ENCODE measurements around the gene CRABP1.

Gene CRABP1

DNA sequence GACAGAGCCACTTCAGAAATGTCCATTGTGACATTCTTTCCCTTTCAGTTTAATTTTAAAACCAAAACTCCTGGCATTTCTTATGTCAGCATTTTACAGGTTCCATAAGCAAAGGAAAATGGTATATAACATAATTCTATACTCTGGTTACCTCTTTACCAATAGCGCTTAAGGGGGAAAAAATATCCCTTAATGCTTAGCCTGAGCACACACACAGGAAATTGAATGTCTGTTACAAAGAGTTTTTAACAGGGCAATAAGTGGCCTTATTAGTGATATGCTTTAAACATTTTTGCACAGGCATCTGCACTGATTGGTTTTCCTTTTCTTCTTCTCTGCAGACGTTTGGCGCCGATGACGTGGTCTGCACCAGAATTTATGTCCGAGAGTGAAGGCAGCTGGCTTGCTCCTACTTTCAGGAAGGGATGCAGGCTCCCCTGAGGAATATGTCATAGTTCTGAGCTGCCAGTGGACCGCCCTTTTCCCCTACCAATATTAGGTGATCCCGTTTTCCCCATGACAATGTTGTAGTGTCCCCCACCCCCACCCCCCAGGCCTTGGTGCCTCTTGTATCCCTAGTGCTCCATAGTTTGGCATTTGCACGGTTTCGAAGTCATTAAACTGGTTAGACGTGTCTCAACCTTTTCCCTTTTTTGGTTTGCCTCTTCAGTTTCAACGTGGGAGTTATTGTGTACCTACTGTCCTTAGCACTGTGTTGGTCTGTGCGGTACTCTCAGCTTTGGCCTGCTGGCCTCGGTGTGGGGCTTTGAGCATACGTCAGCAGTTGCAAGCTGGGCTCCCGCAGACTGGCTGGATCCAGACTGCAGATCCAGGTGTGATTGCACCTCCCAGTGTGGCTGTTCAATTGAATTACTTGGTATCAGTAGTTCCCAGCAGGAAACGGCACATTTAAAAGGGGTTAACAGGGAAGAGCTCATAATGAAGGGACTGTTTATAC lies 7.7 kb downstream of the CRABP1 start:
- no peak for TF ChIP-seq CTCF (IDR thresholded peaks at IDR 0.05; ENCODE audit: low read depth, low read length)
- no peak overlapping the region for H3K4me3 ChIP-seq (ENCODE audit: low read depth, low read length)

- no peak overlapping the region for H3K4me3 ChIP-seq (ENCODE audit: low read depth, low read length)
- TF ChIP-seq CTCF (IDR thresholded peaks at IDR 0.05; ENCODE audit: low read depth, low read length): no peak
Measured at GRCh38 chr15:78350058-78350457, 9.9 kb downstream of the CRABP1 start.

DNA sequence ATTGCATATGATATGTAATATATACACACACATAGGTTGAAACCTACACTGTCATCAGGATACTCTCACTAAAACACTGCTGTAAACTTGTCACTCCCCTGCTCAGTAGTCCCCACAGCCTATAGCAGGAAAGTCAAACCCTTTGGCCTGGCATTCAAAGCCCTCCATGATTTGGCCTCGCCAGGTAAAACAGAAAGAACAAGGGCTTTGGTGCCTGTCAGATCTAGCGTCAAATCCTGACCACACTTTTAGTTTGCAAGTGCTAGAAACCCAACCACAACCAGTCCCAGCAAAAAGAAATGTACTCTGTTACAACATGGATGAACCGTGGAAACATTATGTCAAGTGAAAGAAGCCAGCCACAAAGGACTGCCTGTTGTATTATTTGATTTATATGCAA lies 11.4 kb downstream of the CRABP1 start:
- H3K4me3 ChIP-seq (ENCODE audit: low read depth, low read length): no peak overlapping the region
- no peak for TF ChIP-seq CTCF (IDR thresholded peaks at IDR 0.05; ENCODE audit: low read depth, low read length)

- no peak for TF ChIP-seq CTCF (IDR thresholded peaks at IDR 0.05; ENCODE audit: low read depth, low read length)
- H3K4me3 ChIP-seq (ENCODE audit: low read depth, low read length): no peak overlapping the region
Measured at GRCh38 chr15:78353093-78353492, 12.9 kb downstream of the CRABP1 start.

DNA sequence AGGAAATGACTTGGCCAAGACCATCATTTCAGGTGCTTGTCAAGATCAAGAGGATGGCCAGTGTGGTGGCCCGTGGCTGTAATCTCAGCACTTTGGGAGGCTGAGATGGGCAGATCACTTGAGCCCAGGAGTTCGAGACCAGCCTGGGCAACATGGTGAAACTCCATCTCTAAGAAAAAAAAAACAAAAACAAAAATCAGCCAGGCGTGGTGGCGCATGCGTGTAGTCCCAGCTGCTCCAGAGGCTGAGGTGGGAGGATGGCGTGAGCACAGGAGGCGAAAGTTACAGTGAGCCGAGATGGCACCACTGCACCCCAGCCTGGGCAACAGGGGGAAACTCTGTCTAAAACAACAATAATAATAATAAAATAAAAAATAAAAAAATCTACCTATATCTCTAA lies 15.0 kb downstream of the CRABP1 start:
- no peak for TF ChIP-seq CTCF (IDR thresholded peaks at IDR 0.05; ENCODE audit: low read depth, low read length)

DNA sequence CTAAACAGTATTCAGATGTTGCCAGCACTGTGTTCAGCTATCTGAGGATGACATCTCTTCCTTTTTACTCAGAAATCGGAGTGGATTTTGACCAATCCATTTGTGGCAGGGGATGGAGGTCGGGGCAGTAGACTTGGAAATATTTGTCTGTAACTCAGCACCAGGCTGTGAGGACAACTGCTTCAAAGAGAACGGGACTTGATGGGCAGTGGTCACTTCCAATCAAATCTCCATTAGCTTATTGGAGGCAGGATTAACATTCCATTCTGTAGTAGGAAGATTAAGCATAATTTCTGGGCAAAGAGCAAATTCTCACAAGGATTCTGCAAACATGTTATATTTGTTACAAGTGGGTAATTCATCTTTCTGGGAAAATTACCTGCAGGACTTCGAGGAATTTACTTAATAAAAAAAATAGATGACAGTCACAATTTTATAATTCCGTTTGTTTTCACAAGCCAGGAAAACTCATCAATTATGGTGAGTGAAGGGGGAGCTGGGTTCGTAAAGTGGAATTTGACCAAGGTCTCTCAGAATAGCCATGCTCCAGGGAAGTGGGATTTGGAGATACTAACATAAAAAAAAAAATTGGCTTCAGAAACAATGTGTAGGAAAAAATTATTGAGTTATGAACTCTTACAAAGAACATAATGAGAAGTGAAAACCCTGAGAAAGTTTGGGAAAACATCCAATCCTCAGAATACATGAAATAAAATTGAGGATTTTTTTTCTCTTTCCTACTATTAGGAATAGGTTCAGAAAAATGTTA lies 18.1 kb downstream of the CRABP1 start:
- no peak for TF ChIP-seq CTCF (IDR thresholded peaks at IDR 0.05; ENCODE audit: low read depth, low read length)
- no peak overlapping the region for H3K4me3 ChIP-seq (ENCODE audit: low read depth, low read length)

More for the DNA sequence above, 15.0 kb downstream of the CRABP1 start:
- H3K4me3 ChIP-seq (ENCODE audit: low read depth, low read length): no peak overlapping the region
